TTC549 (cell line): ENCODE results near the gene TPPP.

ENCODE experiments used
- FAIRE-seq: peaks from 2 replicates; lab custom pipeline; 2012; peaks lifted over from hg19 to GRCh38; lab: Jason Lieb, UNC

Gene TPPP

DNA sequence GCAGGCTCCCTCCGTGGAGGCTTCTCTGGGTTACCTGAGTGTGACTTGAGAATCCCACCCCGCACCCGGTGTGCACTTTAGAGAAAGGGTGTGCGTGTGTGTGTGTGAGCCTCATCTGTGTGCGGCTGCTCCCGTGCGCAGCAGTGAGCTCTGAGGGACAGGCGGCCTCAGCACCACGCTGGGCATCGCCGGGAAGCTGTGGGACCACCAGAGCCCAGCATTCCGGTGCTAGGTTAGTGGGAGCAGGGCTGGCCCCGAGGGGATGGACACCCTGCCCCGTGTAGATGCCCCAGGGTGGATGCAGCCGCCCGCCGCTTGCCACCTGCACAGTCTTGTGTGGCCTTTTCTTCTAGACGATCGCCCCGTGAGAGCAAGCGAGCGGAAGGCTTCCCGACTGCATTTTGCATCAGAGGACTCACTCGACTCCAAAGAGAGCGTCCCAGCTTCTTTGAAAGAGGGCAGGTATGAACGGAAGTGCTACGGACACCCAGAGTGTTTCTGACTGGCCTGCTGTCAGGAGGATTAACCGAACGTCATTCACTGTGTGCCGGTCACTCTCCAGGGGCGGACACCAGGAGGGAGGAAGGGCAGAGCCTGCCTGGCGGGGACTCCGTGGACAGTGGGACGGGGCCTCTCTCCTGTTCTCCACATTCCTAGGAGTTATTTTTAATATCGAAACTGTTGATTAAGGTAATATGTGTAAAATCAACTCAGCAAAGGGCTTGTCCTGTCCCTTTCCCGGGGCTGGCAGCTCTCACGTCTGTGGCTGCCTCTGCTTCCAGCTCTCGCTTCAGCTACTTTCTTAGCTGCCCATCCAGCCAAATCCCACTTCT lies 68.8 kb downstream of the TPPP start:
- FAIRE-seq = no peak

- no peak for FAIRE-seq
Observed at GRCh38 chr5:623531-623930, 69.6 kb downstream of the TPPP start.

DNA sequence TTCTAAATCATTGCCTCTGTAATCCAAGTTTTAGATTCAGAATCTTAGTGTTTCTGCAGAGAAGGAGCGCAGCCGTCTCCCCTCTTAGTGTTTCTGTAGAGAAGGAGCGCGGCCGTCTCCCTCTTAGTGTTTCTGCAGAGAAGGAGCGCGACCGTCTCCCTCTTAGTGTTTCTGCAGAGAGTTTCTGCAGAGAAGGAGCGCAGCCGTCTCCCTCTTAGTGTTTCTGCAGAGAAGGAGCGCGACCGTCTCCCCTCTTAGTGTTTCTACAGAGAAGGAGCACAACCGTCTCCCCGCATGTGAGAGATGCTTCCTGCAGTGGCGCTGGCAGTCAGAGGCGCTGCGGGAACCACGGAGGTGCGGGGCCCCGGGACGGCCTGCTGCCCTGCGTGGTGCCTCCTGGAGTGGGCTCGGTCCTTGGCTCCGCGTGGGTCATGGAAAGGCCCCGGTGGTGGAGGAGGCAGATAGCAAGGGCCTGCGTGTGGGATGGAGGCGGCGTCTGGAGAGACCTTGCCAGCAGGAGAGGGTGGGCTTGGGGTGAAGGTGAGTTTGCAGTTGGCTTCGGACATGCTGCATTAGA lies 70.1 kb downstream of the TPPP start:
- FAIRE-seq = no peak

DNA sequence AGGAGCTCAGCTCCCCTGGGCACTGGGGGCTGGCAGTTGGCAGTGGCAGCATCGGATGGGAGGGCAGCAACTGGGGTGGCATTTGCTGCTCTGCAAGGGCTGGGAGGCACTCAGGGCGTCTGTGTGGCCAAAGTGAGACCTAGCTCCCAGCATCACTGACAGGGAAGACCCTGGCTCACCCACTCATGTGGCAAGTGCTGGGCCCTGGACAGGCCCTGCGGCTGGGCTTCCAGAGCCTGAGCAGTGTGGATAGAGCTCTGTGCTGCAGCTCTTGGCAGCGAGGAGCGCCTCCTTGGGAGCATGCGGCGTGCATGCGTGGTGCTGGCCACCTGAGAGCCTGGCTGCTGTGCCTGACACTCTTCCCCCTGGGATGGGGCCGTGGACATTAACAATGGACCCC lies 70.8 kb downstream of the TPPP start:
- no peak for FAIRE-seq

DNA sequence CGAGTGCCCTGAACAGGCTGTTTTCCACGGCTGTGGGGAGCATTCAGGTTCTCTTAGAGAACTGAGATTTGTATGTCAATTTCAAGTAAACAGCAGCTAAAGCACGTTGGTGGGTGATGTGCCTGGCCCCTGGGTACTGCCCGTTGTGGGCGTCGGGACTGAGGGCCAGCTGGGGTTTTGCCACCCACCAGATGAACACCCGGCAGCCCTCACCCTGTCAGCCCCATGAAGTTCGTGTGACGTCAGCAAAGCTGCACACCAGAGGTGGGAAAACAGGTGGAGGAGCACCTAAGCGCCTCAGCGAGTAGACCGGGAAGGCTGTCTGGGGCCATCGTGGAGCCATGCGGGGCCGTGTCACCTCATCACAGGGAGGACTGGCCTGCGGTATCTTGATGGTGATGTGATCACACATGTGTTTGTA lies 71.8 kb downstream of the TPPP start:
- FAIRE-seq = no peak

GRCh38 chr5:620586-621180 lies 72.5 kb downstream of the TPPP start:
- no peak for FAIRE-seq

- FAIRE-seq = no peak
Observed at GRCh38 chr5:620152-620551, 73.0 kb downstream of the TPPP start.

DNA sequence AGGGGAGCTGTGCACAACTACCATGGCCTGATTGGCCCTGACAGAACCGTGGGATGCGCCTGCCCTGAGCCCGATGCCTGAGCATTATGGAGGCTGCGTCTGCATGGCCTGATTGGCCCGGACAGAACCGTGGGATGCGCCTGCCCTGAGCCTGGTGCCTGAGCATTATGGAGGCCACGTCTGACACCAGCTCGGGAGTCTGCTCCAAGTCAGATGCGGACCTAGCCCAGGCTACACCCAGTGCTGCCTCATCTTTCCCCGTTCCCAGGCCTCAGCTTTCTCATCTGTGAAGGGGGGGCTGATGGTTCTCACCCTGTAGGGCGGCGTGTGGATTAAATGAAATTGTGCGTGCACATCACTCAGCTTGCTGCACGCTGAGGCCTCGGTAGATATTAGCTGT lies 73.7 kb downstream of the TPPP start:
- no peak for FAIRE-seq

DNA sequence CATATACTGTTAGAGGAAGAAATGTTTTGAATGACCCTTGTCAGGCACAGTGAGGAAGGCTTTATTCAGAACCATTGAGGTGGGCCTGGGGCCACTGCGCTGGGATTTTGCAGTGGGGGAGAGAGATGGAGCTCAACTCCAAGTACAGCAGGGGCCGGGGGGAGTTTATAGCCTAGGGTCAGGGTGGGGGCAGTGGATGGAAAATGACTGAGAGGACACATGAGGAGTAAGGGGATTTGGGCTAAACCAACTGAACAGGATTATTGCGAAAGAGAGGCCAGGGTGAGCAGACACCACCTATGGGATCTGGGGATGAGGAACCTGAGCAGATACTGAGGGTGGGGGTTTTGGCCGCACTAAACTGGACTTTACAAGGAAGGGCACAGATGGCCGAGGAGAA lies 74.7 kb downstream of the TPPP start:
- FAIRE-seq = no peak

GRCh38 chr5:617896-618295 lies 75.3 kb downstream of the TPPP start:
- no peak for FAIRE-seq

DNA sequence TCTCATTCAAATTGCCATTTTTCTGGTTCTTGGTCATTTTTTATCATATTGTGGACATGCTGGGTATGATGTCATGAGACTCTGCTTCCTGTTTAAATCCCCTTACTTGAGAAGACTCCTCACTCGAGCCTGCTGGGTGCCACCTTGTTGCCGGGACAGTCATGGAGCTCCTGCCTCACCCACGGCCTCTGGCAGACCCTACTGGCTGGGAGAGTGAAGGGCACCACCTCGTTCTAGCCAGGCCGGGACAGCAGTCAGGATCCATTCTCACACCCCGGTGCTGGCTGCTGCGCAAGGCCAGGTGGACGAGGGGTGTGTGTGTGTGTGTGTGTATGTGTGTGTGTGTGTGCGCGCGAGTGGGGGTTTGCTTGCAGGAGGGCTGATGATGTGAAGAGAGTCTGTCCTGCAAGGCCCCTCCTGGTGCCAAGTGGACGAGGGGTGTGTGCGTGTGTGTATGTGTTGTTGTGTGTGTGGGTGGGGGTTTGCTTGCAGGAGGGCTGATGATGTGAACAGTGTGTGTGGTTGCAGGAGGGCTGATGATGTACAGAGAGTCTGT lies 76.6 kb downstream of the TPPP start:
- no peak for FAIRE-seq

DNA sequence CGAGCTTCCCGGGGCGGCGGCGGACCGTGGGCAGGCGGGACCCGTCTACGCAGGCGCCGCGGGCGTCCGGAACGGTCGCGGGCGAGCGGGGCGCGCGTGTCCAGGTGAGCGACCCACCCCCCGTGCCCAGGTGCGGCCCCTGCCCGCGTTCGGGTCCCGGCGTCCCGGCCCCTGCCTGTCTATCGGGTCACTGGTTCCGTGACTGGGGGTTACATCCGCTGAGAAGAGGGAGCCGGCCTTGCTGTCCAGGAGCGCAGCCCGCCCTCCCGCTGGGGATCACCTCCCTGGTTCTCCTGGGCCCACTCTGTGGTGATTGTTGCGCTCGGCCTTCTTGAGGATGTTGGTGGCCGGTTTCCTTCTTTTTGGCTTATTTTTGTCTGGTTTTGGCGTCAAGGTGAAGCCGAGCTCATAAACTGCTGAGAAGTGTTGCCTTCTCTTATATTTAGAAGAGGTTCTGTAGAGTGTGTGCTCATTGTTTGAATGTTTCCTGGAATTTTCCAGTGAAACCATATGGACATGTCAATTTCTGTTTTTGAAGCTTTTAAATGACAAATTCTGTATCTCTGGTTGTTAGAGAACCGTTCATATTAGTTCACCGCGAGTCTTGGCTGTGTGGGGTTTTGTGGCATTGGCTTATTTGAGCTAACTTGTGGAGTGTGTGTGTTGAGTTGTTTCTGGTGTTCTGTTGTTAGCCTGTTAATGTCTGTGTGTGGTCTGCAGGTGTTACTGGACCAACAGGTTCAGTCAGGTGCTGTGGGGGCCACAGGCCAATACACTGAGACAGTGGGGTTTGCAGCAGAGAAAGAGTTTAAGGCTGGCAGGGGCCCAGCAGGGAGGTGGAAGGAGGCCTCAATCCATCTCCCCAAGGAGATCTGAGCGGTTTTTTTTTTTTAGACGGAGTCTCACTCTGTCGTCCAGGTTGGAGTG lies 80.4 kb downstream of the TPPP start:
- no peak for FAIRE-seq

- no peak for FAIRE-seq
Observed at GRCh38 chr5:611731-612486, 81.2 kb downstream of the TPPP start, which contains the start of gene CEP72. Gene CEP72, plus strand, starts transcription at chr5:612340. Its CDS starts 22 bp downstream, at chr5:612362.

GRCh38 chr5:610744-611730 lies 82.1 kb downstream of the TPPP start:
- FAIRE-seq = no peak

- FAIRE-seq = no peak
Observed at GRCh38 chr5:610011-610743, 83.0 kb downstream of the TPPP start.
